HEK293 (cell line): ENCODE measurements around the gene CKMT1A.
"Not testable (repeated sequence)": the region's sequence is repeated elsewhere in the genome, so short reads cannot be mapped to it uniquely, and the experiment has no call there.

Experiments
- CTCF ChIA-PET: fragments of 350-600 bp; formaldehyde crosslinking; extraction: SDS; loops from one replicate; lab custom pipeline; 2021; ENCODE audit warnings: antibody characterized with exemption; lab: Yijun Ruan, JAX
- POLR2A ChIA-PET: fragments of 300-600 bp; formaldehyde crosslinking; extraction: SDS; loops from one replicate; lab custom pipeline; 2020; ENCODE audit warnings: antibody characterized with exemption, inconsistent platforms; lab: Yijun Ruan, JAX
- H3K27ac ChIP-seq: fragments of 200-500 bp; sonication (Bioruptor generic); 2 replicates; pipeline ENCODE4 v1.5.1; 2014; ENCODE audit warnings: low read depth, low read length, control low read depth, inconsistent platforms; ENCODE audit errors: extremely low read depth
- H3K36me3 ChIP-seq, 2 experiments: fragments of 200-500 bp in 1 of 2; sonication (Bioruptor generic) in 1 of 2; 1 replicate in 1 of 2; 2 replicates in 1 of 2; pipeline ENCODE4 v1.5.1; 2014 to 2017; ENCODE audit warnings: inconsistent platforms in 2 of 2, low read length in 2 of 2; ENCODE audit not compliant: control insufficient read depth in 2 of 2, insufficient read depth in 1 of 2
- H3K4me1 ChIP-seq: fragments of 200-500 bp; sonication (Bioruptor generic); 2 replicates; pipeline ENCODE4 v1.5.1; 2014; ENCODE audit warnings: mild to moderate bottlenecking, low read length, inconsistent platforms; ENCODE audit not compliant: control insufficient read depth, insufficient read depth
- H3K4me3 ChIP-seq: 2 replicates; pipeline ENCODE4 v1.5.1; 2011; ENCODE audit warnings: low read depth, mild to moderate bottlenecking, control low read depth, low read length, moderate library complexity
- H3K9me3 ChIP-seq: fragments of 200-500 bp; sonication (Bioruptor generic); 2 replicates; pipeline ENCODE4 v1.5.1; 2014; ENCODE audit warnings: low read depth, low read length, inconsistent platforms; ENCODE audit not compliant: control insufficient read depth, insufficient read depth
- BCL11A ChIP-seq: fragments of 450-650 bp; formaldehyde crosslinking; IDR thresholded peaks from 2 replicates; pipeline ENCODE4 v1.5.1; 2016; ENCODE audit warnings: low read depth, missing biosample characterization, missing genetic modification characterization
- CTCF ChIP-seq: fragments of 450-650 bp; formaldehyde crosslinking; IDR thresholded peaks from 2 replicates; pipeline ENCODE4 v1.5.1; 2016; ENCODE audit warnings: missing biosample characterization, missing genetic modification characterization
- FEZF1 ChIP-seq: fragments of 450-650 bp; formaldehyde crosslinking; IDR thresholded peaks from 2 replicates; pipeline ENCODE4 v1.5.1; 2016; ENCODE audit warnings: missing biosample characterization, missing genetic modification characterization
- KLF10 ChIP-seq: fragments of 450-650 bp; IDR thresholded peaks from 2 replicates; pipeline ENCODE4 v1.5.1; 2018; ENCODE audit warnings: missing biosample characterization, mild to moderate bottlenecking, missing genetic modification characterization
- SCRT2 ChIP-seq: fragments of 450-650 bp; formaldehyde crosslinking; IDR thresholded peaks from 2 replicates; pipeline ENCODE4 v1.5.1; 2016; ENCODE audit warnings: missing biosample characterization, missing genetic modification characterization
- YY1 ChIP-seq: fragments of 450-650 bp; formaldehyde crosslinking; IDR thresholded peaks from 2 replicates; pipeline ENCODE4 v1.5.1; 2018; ENCODE audit warnings: missing biosample characterization, missing genetic modification characterization
- ZBTB11 ChIP-seq: fragments of 450-650 bp; formaldehyde crosslinking; conservative IDR thresholded peaks from 2 replicates; pipeline ENCODE4 v1.5.1; 2016; ENCODE audit warnings: low read depth, missing biosample characterization, missing genetic modification characterization
- ZBTB48 ChIP-seq: fragments of 450-650 bp; formaldehyde crosslinking; IDR thresholded peaks from 2 replicates; pipeline ENCODE4 v1.5.1; 2016; ENCODE audit warnings: missing biosample characterization, missing genetic modification characterization
- ZBTB49 ChIP-seq: fragments of 450-650 bp; formaldehyde crosslinking; IDR thresholded peaks from 2 replicates; pipeline ENCODE4 v1.5.1; 2016; ENCODE audit warnings: missing biosample characterization, missing genetic modification characterization, low read depth
- ZNF112 ChIP-seq: fragments of 450-650 bp; formaldehyde crosslinking; IDR thresholded peaks from 2 replicates; pipeline ENCODE4 v1.5.0; 2017; ENCODE audit warnings: missing biosample characterization, missing genetic modification characterization
- ZNF114 ChIP-seq: fragments of 450-650 bp; formaldehyde crosslinking; IDR thresholded peaks from 2 replicates; pipeline ENCODE4 v1.5.0; 2017; ENCODE audit warnings: missing biosample characterization, missing genetic modification characterization
- ZNF174 ChIP-seq: fragments of 450-650 bp; formaldehyde crosslinking; IDR thresholded peaks from 2 replicates; pipeline ENCODE4 v1.5.0; 2017; ENCODE audit warnings: missing biosample characterization, mild to moderate bottlenecking, missing genetic modification characterization
- ZNF223 ChIP-seq: fragments of 450-650 bp; formaldehyde crosslinking; IDR thresholded peaks from 2 replicates; pipeline ENCODE4 v1.5.1; 2016; ENCODE audit warnings: missing biosample characterization, missing genetic modification characterization
- ZNF280C ChIP-seq: fragments of 450-650 bp; formaldehyde crosslinking; IDR thresholded peaks from 2 replicates; pipeline ENCODE4 v1.5.1; 2016; ENCODE audit warnings: missing biosample characterization, missing genetic modification characterization
- ZNF311 ChIP-seq: fragments of 450-650 bp; formaldehyde crosslinking; IDR thresholded peaks from 2 replicates; pipeline ENCODE4 v1.5.1; 2017; ENCODE audit warnings: missing biosample characterization, missing genetic modification characterization, borderline replicate concordance
- ZNF585B ChIP-seq: fragments of 450-650 bp; formaldehyde crosslinking; IDR thresholded peaks from 2 replicates; pipeline ENCODE4 v1.5.1; 2016; ENCODE audit warnings: missing biosample characterization, missing genetic modification characterization
- ZNF660 ChIP-seq: fragments of 450-650 bp; IDR thresholded peaks from 2 replicates; pipeline ENCODE4 v1.5.1; 2018; ENCODE audit warnings: missing biosample characterization, mild to moderate bottlenecking, missing genetic modification characterization
- ZNF768 ChIP-seq: fragments of 450-650 bp; formaldehyde crosslinking; IDR thresholded peaks from 2 replicates; pipeline ENCODE4 v1.5.1; 2018; ENCODE audit warnings: missing biosample characterization, mild to moderate bottlenecking, missing genetic modification characterization
- ZXDB ChIP-seq: fragments of 450-650 bp; formaldehyde crosslinking; IDR thresholded peaks from 2 replicates; pipeline ENCODE4 v1.5.1; 2016; ENCODE audit warnings: missing biosample characterization, missing genetic modification characterization

CKMT1A gene

GRCh38 chr15:43702174-43702573 lies 8.5 kb downstream of the CKMT1A start (continued):
- TF ChIP-seq ZNF114 (tag by site-specific recombination) (no peak), CTCF (tag by site-specific recombination) (no peak), ZBTB49 (tag by site-specific recombination) (no peak), ZNF660 (tag by site-specific recombination) (no peak), ZBTB11 (tag by site-specific recombination) (no peak), ZNF174 (tag by site-specific recombination) (no peak)

- TF ChIP-seq KLF10 (tag by site-specific recombination) (no peak), ZBTB48 (tag by site-specific recombination) (no peak), ZNF223 (tag by site-specific recombination) (no peak), ZNF280C (tag by site-specific recombination) (no peak), BCL11A (no peak), ZXDB (tag by site-specific recombination) (no peak), SCRT2 (tag by site-specific recombination) (no peak), FEZF1 (tag by site-specific recombination) (no peak), ZNF660 (tag by site-specific recombination) (no peak), YY1 (tag by site-specific recombination) (no peak), ZNF112 (tag by site-specific recombination) (no peak), ZNF311 (tag by site-specific recombination) (no peak), ZNF585B (tag by site-specific recombination) (no peak), ZNF768 (tag by site-specific recombination) (no peak)
- Histone ChIP-seq H3K36me3 (no peaks in the 10 kb centered on the region), H3K4me3 (no peak overlapping the region), H3K27ac (no peak overlapping the region), H3K4me1 (no peaks in the 10 kb centered on the region), H3K9me3 (no peaks in the 10 kb centered on the region)
- CTCF ChIA-PET: no interaction called here
- POLR2A ChIA-PET: no interaction called here
Observed at GRCh38 chr15:43702701-43703424, 9.2 kb downstream of the CKMT1A start.

GRCh38 chr15:43710431-43711131 lies 16.9 kb downstream of the CKMT1A start:
- POLR2A ChIA-PET, H3K27ac ChIP-seq, H3K4me3 ChIP-seq, H3K4me1 ChIP-seq, H3K9me3 ChIP-seq, CTCF ChIA-PET, H3K36me3 ChIP-seq: not testable (repeated sequence)
